Measurements from ENCODE around the gene STUM. TPM values are rescaled to one million over a fixed set of nuclear protein-coding genes. Genes with fewer than 3 reads are reported as not detected.
A peak's percentile ranks its signal among the peaks of the same experiment; 100 is the strongest.

Gene STUM
- total and polyA plus RNA-seq, 2 donors = 0.80 to 1.0 TPM

- WGBS = 94% methylated on average over 4 of the region's 4 CpGs
- Histone ChIP-seq H3K4me1 (ENCODE audit: control insufficient read depth in 2 of 2, insufficient read depth in 2 of 2, low read length in 2 of 2) (peaks cover 2 to 35% of the 10 kb centered on the region in 2 donors), H3K4me3 (ENCODE audit: low read length in 2 of 2) (no peak overlapping the region), H3K36me3 (ENCODE audit: control insufficient read depth in 2 of 2, insufficient read depth in 2 of 2, low read length in 1 of 2) (peaks cover 30 to 53% of the 10 kb centered on the region in 2 donors), H3K9me3 (ENCODE audit: control insufficient read depth in 2 of 2, insufficient read depth in 1 of 2, low read length in 1 of 2) (no peaks in the 10 kb centered on the region), H3K27me3 (ENCODE audit: control insufficient read depth in 2 of 2, insufficient read depth in 1 of 2, low read length in 1 of 2) (no peaks in the 10 kb centered on the region), H3K27ac (ENCODE audit: low read depth in 1 of 2, low read length in 1 of 2) (no peak overlapping the region)
- no peak for DNase-seq (ENCODE audit: low read depth in 6 of 9, low spot score in 9 of 9)
Measured at GRCh38 chr1:226651732-226652105, 103.2 kb downstream of the STUM start.

- no peak overlapping the region for H3K4me3 ChIP-seq (ENCODE audit: low read length in 2 of 2)
- no peaks in the 10 kb centered on the region for H3K27me3 ChIP-seq (ENCODE audit: control insufficient read depth in 2 of 2, insufficient read depth in 1 of 2, low read length in 1 of 2)
- H3K27ac ChIP-seq (ENCODE audit: low read depth in 1 of 2, low read length in 1 of 2) = peak overlapping the region in 1 of 2 donors; percentile 86
- DNase-seq (ENCODE audit: low read depth in 6 of 9, low spot score in 9 of 9) = no peak
- WGBS = 93% methylated on average over 6 of the region's 6 CpGs
- peaks cover 21 to 48% of the 10 kb centered on the region in 2 donors for H3K36me3 ChIP-seq (ENCODE audit: control insufficient read depth in 2 of 2, insufficient read depth in 2 of 2, low read length in 1 of 2)
- H3K4me1 ChIP-seq (ENCODE audit: control insufficient read depth in 2 of 2, insufficient read depth in 2 of 2, low read length in 2 of 2) = peaks cover 2 to 44% of the 10 kb centered on the region in 2 donors
- H3K9me3 ChIP-seq (ENCODE audit: control insufficient read depth in 2 of 2, insufficient read depth in 1 of 2, low read length in 1 of 2) = no peaks in the 10 kb centered on the region
Measured at GRCh38 chr1:226652613-226653012, 104.0 kb downstream of the STUM start.

GRCh38 chr1:226653311-226653921 is 104.9 kb downstream of the STUM start:
- Histone ChIP-seq H3K9me3 (ENCODE audit: control insufficient read depth in 2 of 2, insufficient read depth in 1 of 2, low read length in 1 of 2) (no peaks in the 10 kb centered on the region), H3K27me3 (ENCODE audit: control insufficient read depth in 2 of 2, insufficient read depth in 1 of 2, low read length in 1 of 2) (no peaks in the 10 kb centered on the region), H3K27ac (ENCODE audit: low read depth in 1 of 2, low read length in 1 of 2) (peak overlapping the region; percentile 72 to 86), H3K4me3 (ENCODE audit: low read length in 2 of 2) (peak overlapping the region; percentile 4 to 25), H3K36me3 (ENCODE audit: control insufficient read depth in 2 of 2, insufficient read depth in 2 of 2, low read length in 1 of 2) (peaks cover 13 to 45% of the 10 kb centered on the region in 2 donors), H3K4me1 (ENCODE audit: control insufficient read depth in 2 of 2, insufficient read depth in 2 of 2, low read length in 2 of 2) (peaks cover 2 to 52% of the 10 kb centered on the region in 2 donors)
- peak in 7 of 9 donors; percentile 58 to 91 (median 77) for DNase-seq (ENCODE audit: low read depth in 6 of 9, low spot score in 9 of 9)
- WGBS = 24% methylated on average over 11 of the region's 11 CpGs

GRCh38 chr1:226654046-226654667 is 105.6 kb downstream of the STUM start:
- 17% methylated on average over 8 of the region's 8 CpGs for WGBS
- peak in 1 of 9 donors; percentile 68 for DNase-seq (ENCODE audit: low read depth in 6 of 9, low spot score in 9 of 9)
- peaks cover 0 to 3% of the 10 kb centered on the region in 2 donors for H3K9me3 ChIP-seq (ENCODE audit: control insufficient read depth in 2 of 2, insufficient read depth in 1 of 2, low read length in 1 of 2)
- H3K27me3 ChIP-seq (ENCODE audit: control insufficient read depth in 2 of 2, insufficient read depth in 1 of 2, low read length in 1 of 2) = no peaks in the 10 kb centered on the region
- peaks cover 6 to 40% of the 10 kb centered on the region in 2 donors for H3K36me3 ChIP-seq (ENCODE audit: control insufficient read depth in 2 of 2, insufficient read depth in 2 of 2, low read length in 1 of 2)
- H3K4me1 ChIP-seq (ENCODE audit: control insufficient read depth in 2 of 2, insufficient read depth in 2 of 2, low read length in 2 of 2) = peaks cover 2 to 59% of the 10 kb centered on the region in 2 donors
- peak overlapping the region; percentile 72 to 86 for H3K27ac ChIP-seq (ENCODE audit: low read depth in 1 of 2, low read length in 1 of 2)
- peak overlapping the region; percentile 7 to 25 for H3K4me3 ChIP-seq (ENCODE audit: low read length in 2 of 2)

- peaks cover 2 to 64% of the 10 kb centered on the region in 2 donors for H3K4me1 ChIP-seq (ENCODE audit: control insufficient read depth in 2 of 2, insufficient read depth in 2 of 2, low read length in 2 of 2)
- peak overlapping the region; percentile 7 to 25 for H3K4me3 ChIP-seq (ENCODE audit: low read length in 2 of 2)
Measured at GRCh38 chr1:226654668-226655055, 106.1 kb downstream of the STUM start.

GRCh38 chr1:226655251-226656163 is 106.9 kb downstream of the STUM start:
- peaks cover 0 to 71% of the 10 kb centered on the region in 2 donors for H3K4me1 ChIP-seq (ENCODE audit: control insufficient read depth in 2 of 2, insufficient read depth in 2 of 2, low read length in 2 of 2)
- 78% methylated on average over 12 of the region's 12 CpGs for WGBS
- peak overlapping the region; percentile 72 to 86 for H3K27ac ChIP-seq (ENCODE audit: low read depth in 1 of 2, low read length in 1 of 2)
- no peaks in the 10 kb centered on the region for H3K27me3 ChIP-seq (ENCODE audit: control insufficient read depth in 2 of 2, insufficient read depth in 1 of 2, low read length in 1 of 2)
- no peak overlapping the region for H3K4me3 ChIP-seq (ENCODE audit: low read length in 2 of 2)
- H3K36me3 ChIP-seq (ENCODE audit: control insufficient read depth in 2 of 2, insufficient read depth in 2 of 2, low read length in 1 of 2) = peaks cover 4 to 37% of the 10 kb centered on the region in 2 donors
- peaks cover 0 to 3% of the 10 kb centered on the region in 2 donors for H3K9me3 ChIP-seq (ENCODE audit: control insufficient read depth in 2 of 2, insufficient read depth in 1 of 2, low read length in 1 of 2)
- peak in 1 of 9 donors; percentile 45 for DNase-seq (ENCODE audit: low read depth in 6 of 9, low spot score in 9 of 9)

More at GRCh38 chr1:226654668-226655055, 106.1 kb downstream of the STUM start:
- H3K27ac ChIP-seq (ENCODE audit: low read depth in 1 of 2, low read length in 1 of 2) = peak overlapping the region; percentile 72 to 86
- DNase-seq (ENCODE audit: low read depth in 6 of 9, low spot score in 9 of 9) = no peak
- H3K27me3 ChIP-seq (ENCODE audit: control insufficient read depth in 2 of 2, insufficient read depth in 1 of 2, low read length in 1 of 2) = no peaks in the 10 kb centered on the region
- H3K9me3 ChIP-seq (ENCODE audit: control insufficient read depth in 2 of 2, insufficient read depth in 1 of 2, low read length in 1 of 2) = peaks cover 0 to 3% of the 10 kb centered on the region in 2 donors
- H3K36me3 ChIP-seq (ENCODE audit: control insufficient read depth in 2 of 2, insufficient read depth in 2 of 2, low read length in 1 of 2) = peaks cover 3 to 41% of the 10 kb centered on the region in 2 donors
- WGBS = 71% methylated on average over 8 of the region's 8 CpGs

- Histone ChIP-seq H3K4me1 (ENCODE audit: control insufficient read depth in 2 of 2, insufficient read depth in 2 of 2, low read length in 2 of 2) (peaks cover 0 to 77% of the 10 kb centered on the region in 2 donors), H3K9me3 (ENCODE audit: control insufficient read depth in 2 of 2, insufficient read depth in 1 of 2, low read length in 1 of 2) (peaks cover 0 to 3% of the 10 kb centered on the region in 2 donors), H3K4me3 (ENCODE audit: low read length in 2 of 2) (no peak overlapping the region), H3K27me3 (ENCODE audit: control insufficient read depth in 2 of 2, insufficient read depth in 1 of 2, low read length in 1 of 2) (no peaks in the 10 kb centered on the region), H3K36me3 (ENCODE audit: control insufficient read depth in 2 of 2, insufficient read depth in 2 of 2, low read length in 1 of 2) (peaks cover 3 to 36% of the 10 kb centered on the region in 2 donors), H3K27ac (ENCODE audit: low read depth in 1 of 2, low read length in 1 of 2) (peak overlapping the region; percentile 72 to 86)
- DNase-seq (ENCODE audit: low read depth in 6 of 9, low spot score in 9 of 9) = peak in 1 of 9 donors; percentile 55
- WGBS = 4% methylated on average over 4 of the region's 4 CpGs
Measured at GRCh38 chr1:226656201-226656600, 107.6 kb downstream of the STUM start.

GRCh38 chr1:226656601-226657277 is 108.2 kb downstream of the STUM start:
- no peaks in the 10 kb centered on the region for H3K27me3 ChIP-seq (ENCODE audit: control insufficient read depth in 2 of 2, insufficient read depth in 1 of 2, low read length in 1 of 2)
- peaks cover 0 to 80% of the 10 kb centered on the region in 2 donors for H3K4me1 ChIP-seq (ENCODE audit: control insufficient read depth in 2 of 2, insufficient read depth in 2 of 2, low read length in 2 of 2)
- peak overlapping the region; percentile 72 to 86 for H3K27ac ChIP-seq (ENCODE audit: low read depth in 1 of 2, low read length in 1 of 2)
- DNase-seq (ENCODE audit: low read depth in 6 of 9, low spot score in 9 of 9) = peak in 3 of 9 donors; percentile 59 to 80 (median 63)
- peaks cover 0 to 3% of the 10 kb centered on the region in 2 donors for H3K9me3 ChIP-seq (ENCODE audit: control insufficient read depth in 2 of 2, insufficient read depth in 1 of 2, low read length in 1 of 2)
- peak overlapping the region in 1 of 2 donors; percentile 5 for H3K4me3 ChIP-seq (ENCODE audit: low read length in 2 of 2)
- 27% methylated on average over 12 of the region's 12 CpGs for WGBS
- H3K36me3 ChIP-seq (ENCODE audit: control insufficient read depth in 2 of 2, insufficient read depth in 2 of 2, low read length in 1 of 2) = peaks cover 4 to 40% of the 10 kb centered on the region in 2 donors
